Panc1 (cell line): ENCODE measurements around the gene ITPKB. TPM values are rescaled to one million over a fixed set of nuclear protein-coding genes. Genes with fewer than 3 reads are reported as not detected.

Experiments used
- ATAC-seq: fragments of 200-7000 bp; cut with Tn5 transposase; 2 replicates; pipeline ENCODE4 v1.9.1; 2020; ENCODE audit warnings: mild to moderate bottlenecking, moderate library complexity
- BruUV-seq: library from RNA; stranded (reverse); fragments of 400-500 nt; replicated peaks from 2 replicates; lab custom pipeline; 2021; lab: Mats Ljungman, UMichigan
- CTCF ChIA-PET: fragments of 300-600 bp; sonication (Branson Sonifier 250); formaldehyde crosslinking; loops from one replicate; lab custom pipeline; 2022; ENCODE audit warnings: antibody characterized with exemption; lab: Charles Lee
- POLR2A ChIA-PET: fragments of 300-600 bp; sonication (Branson Sonifier 250); formaldehyde crosslinking; loops from one replicate; lab custom pipeline; 2022; ENCODE audit warnings: antibody characterized with exemption; lab: Charles Lee
- DNase-seq: peaks from one replicate; pipeline ENCODE4 v3.0.0-alpha.2; 2010; ENCODE audit warnings: low read depth, low spot score
- H3K27ac ChIP-seq: 2 replicates; pipeline ENCODE4 v1.5.1; 2011; ENCODE audit warnings: mild to moderate bottlenecking, low read length, inconsistent platforms
- H3K27me3 ChIP-seq: fragments of 200-500 bp; sonication (Bioruptor generic); 2 replicates; pipeline ENCODE4 v1.6.0; 2014; ENCODE audit warnings: low read length, inconsistent platforms; ENCODE audit not compliant: control insufficient read depth, insufficient read depth
- H3K36me3 ChIP-seq: fragments of 200-500 bp; sonication (Bioruptor generic); 2 replicates; pipeline ENCODE4 v1.5.1; 2014; ENCODE audit warnings: inconsistent platforms, mild to moderate bottlenecking, low read length, moderate library complexity; ENCODE audit not compliant: control insufficient read depth, insufficient read depth
- H3K4me1 ChIP-seq: 2 replicates; pipeline ENCODE4 v1.5.1; 2011; ENCODE audit warnings: inconsistent platforms, mild to moderate bottlenecking, low read length, moderate library complexity; ENCODE audit not compliant: control insufficient read depth, insufficient read depth
- H3K4me3 ChIP-seq, 2 experiments: 2 replicates each; pipeline ENCODE4 v1.5.1; 2011 to 2012; ENCODE audit warnings: low read depth in 2 of 2, low read length in 2 of 2, mild to moderate bottlenecking in 2 of 2, inconsistent platforms in 1 of 2, moderate library complexity in 1 of 2
- H3K9me3 ChIP-seq: fragments of 200-500 bp; sonication (Bioruptor generic); 2 replicates; pipeline ENCODE4 v1.5.1; 2014; ENCODE audit warnings: low read depth, mild to moderate bottlenecking, inconsistent platforms, low read length, moderate library complexity; ENCODE audit not compliant: control insufficient read depth, insufficient read depth
- CTCF ChIP-seq: fragments of 450-650 bp; IDR thresholded peaks from 2 replicates; pipeline ENCODE4 v1.5.1; 2017; ENCODE audit warnings: mild to moderate bottlenecking
- POLR2AphosphoS5 ChIP-seq: IDR thresholded peaks from 2 replicates; pipeline ENCODE4 v1.6.1; 2012; ENCODE audit warnings: mild to moderate bottlenecking, low read depth, low read length, moderate library complexity
- REST ChIP-seq, 2 experiments: IDR thresholded peaks; 2 replicates each; pipeline ENCODE4 v1.6.1; 2011 to 2012; ENCODE audit warnings: low read depth in 2 of 2, control low read depth in 1 of 2, low read length in 1 of 2, mild to moderate bottlenecking in 1 of 2, moderate library complexity in 1 of 2; ENCODE audit not compliant: insufficient read depth in 1 of 2
- SIN3A ChIP-seq: IDR thresholded peaks from 2 replicates; pipeline ENCODE4 v1.6.1; 2012; ENCODE audit warnings: low read depth, mild to moderate bottlenecking, low read length, moderate library complexity, borderline replicate concordance; ENCODE audit not compliant: insufficient read depth
- TCF7L2 ChIP-seq: IDR thresholded peaks from 2 replicates; pipeline ENCODE4 v1.6.1; 2011; ENCODE audit warnings: mild to moderate bottlenecking, low read depth, low read length, inconsistent platforms
- in situ Hi-C: cut with HindIII; loops from 2 replicates; pipeline ENCODE4 v1.10.0; 2016; ENCODE audit warnings: low sequenced_read_pairs, low pct_unique_long_range_greater_than_20kb
- intact Hi-C: fragments of 100-400 bp; cut with micrococcal nuclease; formaldehyde crosslinking; loops from one replicate; pipeline ENCODE4 v1.10.0; 2022; ENCODE audit not compliant: unreplicated experiment
- total RNA-seq: library from RNA; stranded (reverse); gene quantifications from one replicate; pipeline ENCODE4 v1.2.1, GENCODE V29; 2021; ENCODE audit not compliant: unreplicated experiment

The ITPKB gene
- total RNA-seq, 1 experiment from 2014 or later, result 10.9 TPM

DNA sequence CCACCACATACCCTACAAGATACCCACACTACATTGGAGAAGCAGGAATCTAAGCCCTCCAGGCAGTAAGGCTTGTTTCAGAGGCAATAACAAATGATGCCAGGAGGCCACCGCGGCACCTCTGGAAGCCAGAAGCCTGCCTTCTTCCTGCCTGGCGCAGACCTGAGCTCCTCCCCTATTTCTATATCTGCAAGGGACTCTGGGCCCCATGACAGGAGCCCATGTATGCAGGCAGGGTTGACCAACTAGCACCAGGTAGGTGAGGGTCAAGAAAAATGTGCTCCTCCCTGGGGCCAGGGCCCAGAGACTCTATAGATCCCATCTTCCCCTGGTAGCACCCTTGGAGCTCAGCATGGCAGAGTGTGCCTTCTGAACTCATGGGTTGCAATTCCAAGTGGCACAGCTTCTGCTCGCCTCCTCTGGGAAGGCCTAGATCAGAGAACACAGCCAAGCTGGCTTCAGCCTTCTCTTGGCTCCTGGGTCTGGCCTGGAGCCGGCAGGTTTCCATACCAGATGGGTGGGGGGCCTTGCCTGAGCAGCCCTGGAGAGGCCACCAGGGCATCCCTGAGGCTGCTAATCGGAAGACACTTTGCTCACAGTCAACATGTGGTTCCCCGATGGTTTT, 105.4 kb downstream of the ITPKB start:
- H3K4me3 ChIP-seq, result no peak overlapping the region
- no peak overlapping the region for H3K27ac ChIP-seq
- TF ChIP-seq POLR2AphosphoS5 (no peak), TCF7L2 (no peak), SIN3A (no peak), CTCF (no peak), REST (IDR thresholded peaks at IDR 0.05; ENCODE audit: insufficient read depth in 1 of 2, low read depth in 2 of 2, low read length in 1 of 2) (no peak)
- BruUV-seq, result no TSS peak
- no peaks in the 10 kb centered on the region for H3K9me3 ChIP-seq
- DNase-seq (no peak), ATAC-seq (peak; percentile 26; the same call in 1 of the 2 replicates)
- in situ Hi-C loops, result no loop called here
- intact Hi-C loops, result loop anchor here (2.0 kb wide), 1 partner anchor 195 kb away; no protein-coding TSS in a partner anchor
- CTCF ChIA-PET, result interaction anchor here (0.9 to 1.1 kb wide), 2 partner anchors 194 to 214 kb away, joined by 3 to 8 read pairs; no protein-coding TSS in a partner anchor
- H3K27me3 ChIP-seq, result no peaks in the 10 kb centered on the region
- POLR2A ChIA-PET, result interaction anchor here (0.6 kb wide), 2 partner anchors 14 to 107 kb away, joined by 3 to 9 read pairs; no protein-coding TSS in a partner anchor
- no peaks in the 10 kb centered on the region for H3K36me3 ChIP-seq
- H3K4me1 ChIP-seq, result no peaks in the 10 kb centered on the region; the same call in 1 of the 2 replicates

GRCh38 chr1:226632922-226633351, 106.1 kb downstream of the ITPKB start:
- ATAC-seq (no peak), DNase-seq (no peak)
- in situ Hi-C loops, result no loop called here
- Histone ChIP-seq H3K36me3 (no peaks in the 10 kb centered on the region), H3K27ac (no peak overlapping the region), H3K9me3 (no peaks in the 10 kb centered on the region), H3K4me1 (no peaks in the 10 kb centered on the region; the same call in 1 of the 2 replicates), H3K4me3 (no peak overlapping the region), H3K27me3 (no peaks in the 10 kb centered on the region)
- ChIA-PET POLR2A (interaction anchor here (0.6 kb wide), 1 partner anchor 14 kb away, joined by 3 read pairs; no protein-coding TSS in a partner anchor), CTCF (interaction anchor here (0.5 to 1.1 kb wide), 2 partner anchors 85 to 215 kb away, joined by 3 to 4 read pairs; no protein-coding TSS in a partner anchor)
- intact Hi-C loops, result no loop called here
- TF ChIP-seq TCF7L2 (no peak), CTCF (no peak), POLR2AphosphoS5 (no peak), SIN3A (no peak), REST (IDR thresholded peaks at IDR 0.05; ENCODE audit: insufficient read depth in 1 of 2, low read depth in 2 of 2, low read length in 1 of 2) (no peak)
- TSS peak; percentile 53 for BruUV-seq
